IgD-negative memory B cell (primary cell): Measurements from ENCODE around the gene RHBDD1. TPM values are rescaled to one million over a fixed set of nuclear protein-coding genes. Genes with fewer than 3 reads are reported as not detected.
A peak's percentile ranks its signal among the peaks of the same experiment; 100 is the strongest.
"Not testable (repeated sequence)": the region's sequence is repeated elsewhere in the genome, so short reads cannot be mapped to it uniquely, and the experiment has no call there.

Experiments used
- H3K27ac Mint-ChIP-seq, 3 donors: one replicate each; pipeline ENCODE4 v1.8.0; 2020 to 2022; ENCODE audit warnings: mild to moderate bottlenecking in 3 of 3, mixed read lengths in 3 of 3, moderate library complexity in 1 of 3
- H3K27me3 Mint-ChIP-seq: one replicate; pipeline ENCODE4 v1.8.0; 2021; ENCODE audit warnings: mixed read lengths
- H3K36me3 Mint-ChIP-seq: one replicate; pipeline ENCODE4 v1.8.0; 2020; ENCODE audit warnings: mild to moderate bottlenecking, mixed read lengths
- H3K4me1 Mint-ChIP-seq, 3 donors: one replicate each; pipeline ENCODE4 v1.8.0; 2020 to 2022; ENCODE audit warnings: mixed read lengths in 3 of 3, mild to moderate bottlenecking in 1 of 3
- H3K4me3 Mint-ChIP-seq, 4 donors: one replicate each; pipeline ENCODE4 v1.8.0; 2020 to 2022; ENCODE audit warnings: mild to moderate bottlenecking in 4 of 4, mixed read lengths in 4 of 4, moderate library complexity in 3 of 4
- H3K9me3 Mint-ChIP-seq, 3 donors: one replicate each; pipeline ENCODE4 v1.8.0; 2020 to 2021; ENCODE audit warnings: mixed read lengths in 3 of 3, mild to moderate bottlenecking in 1 of 3
- polyA plus RNA-seq: library from polyadenylated mRNA; unstranded; fragments of 300-500 nt; fragmentation: Illumina TruSeq; gene quantifications from one replicate; pipeline ENCODE4 v1.2.3, GENCODE V29; 2021

Gene RHBDD1
- polyA plus RNA-seq, 1 donor from 2014 or later: 32.0 TPM

DNA sequence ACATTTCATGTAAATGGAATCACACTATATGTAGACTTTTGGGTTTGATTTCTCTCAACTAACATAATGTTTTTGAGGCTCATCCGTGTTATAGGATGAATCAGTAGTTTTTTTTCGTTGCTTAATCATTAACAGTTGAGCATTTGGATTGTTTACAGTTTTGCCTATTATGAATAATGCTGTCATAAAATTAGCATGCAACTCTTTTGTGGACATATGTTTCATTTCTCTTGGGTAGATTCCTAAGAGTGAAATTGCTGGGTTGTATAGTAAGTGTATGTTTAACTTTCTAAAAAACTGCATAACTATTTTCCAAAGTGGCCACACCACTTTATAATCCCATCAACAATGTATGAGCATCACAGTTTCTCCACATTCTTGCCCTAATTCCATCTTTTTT lies 7.7 kb upstream of the RHBDD1 start:
- Mint-ChIP-seq H3K4me1 (peaks cover 0 to 16% (median 0%) of the 10 kb centered on the region in 3 donors), H3K9me3 (peaks cover 0 to 4% (median 2%) of the 10 kb centered on the region in 3 donors), H3K27me3 (no peaks in the 10 kb centered on the region), H3K4me3 (no peak overlapping the region), H3K27ac (no peak overlapping the region), H3K36me3 (peaks cover 5% of the 10 kb centered on the region)

DNA sequence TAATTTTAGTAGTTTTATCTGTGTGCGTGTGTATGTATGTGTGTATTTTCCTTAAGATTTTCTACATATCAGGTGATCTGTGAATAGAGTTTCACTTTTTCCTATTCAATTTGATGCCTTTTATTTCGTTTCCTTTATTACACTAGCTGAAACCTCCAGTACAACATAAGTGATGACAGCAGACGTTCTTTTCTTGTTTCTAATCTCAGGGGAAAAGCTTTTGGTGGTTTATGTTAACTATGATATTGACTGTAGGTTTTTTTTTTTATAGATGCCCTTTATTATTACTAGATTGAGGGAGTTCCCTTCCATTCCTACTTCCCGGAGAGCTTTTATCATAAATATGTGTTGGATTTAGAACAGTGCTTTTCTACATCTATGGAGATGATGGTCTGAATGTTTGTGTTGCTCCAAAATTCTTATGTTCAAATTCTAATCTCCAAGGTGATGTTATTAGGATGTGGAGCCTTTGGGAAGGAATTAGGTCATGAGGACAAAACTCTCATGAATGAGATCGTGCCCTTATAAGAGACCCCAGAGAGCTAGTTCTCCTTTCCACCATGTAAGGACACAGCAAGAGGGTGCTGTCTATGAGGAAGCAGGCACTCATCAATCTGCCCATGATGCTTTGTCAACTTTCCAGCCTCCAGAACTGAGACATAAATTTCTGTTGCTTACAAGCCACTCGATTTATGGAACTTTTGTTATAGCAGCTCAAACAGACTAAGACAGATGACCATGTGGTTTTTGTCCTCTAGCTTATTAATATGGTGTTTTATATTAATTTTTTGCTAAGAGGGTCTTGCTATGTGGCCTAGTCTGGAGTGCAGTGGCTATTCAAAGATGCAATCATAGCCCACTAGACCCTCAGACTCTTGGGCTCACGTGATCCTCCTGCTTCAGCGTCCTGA lies 5.9 kb upstream of the RHBDD1 start:
- H3K27ac Mint-ChIP-seq: no peak overlapping the region
- no peaks in the 10 kb centered on the region for H3K9me3 Mint-ChIP-seq
- H3K27me3 Mint-ChIP-seq: no peaks in the 10 kb centered on the region
- no peak overlapping the region for H3K4me3 Mint-ChIP-seq
- H3K4me1 Mint-ChIP-seq: peaks cover 5 to 16% (median 8%) of the 10 kb centered on the region in 3 donors
- peaks cover 5% of the 10 kb centered on the region for H3K36me3 Mint-ChIP-seq

DNA sequence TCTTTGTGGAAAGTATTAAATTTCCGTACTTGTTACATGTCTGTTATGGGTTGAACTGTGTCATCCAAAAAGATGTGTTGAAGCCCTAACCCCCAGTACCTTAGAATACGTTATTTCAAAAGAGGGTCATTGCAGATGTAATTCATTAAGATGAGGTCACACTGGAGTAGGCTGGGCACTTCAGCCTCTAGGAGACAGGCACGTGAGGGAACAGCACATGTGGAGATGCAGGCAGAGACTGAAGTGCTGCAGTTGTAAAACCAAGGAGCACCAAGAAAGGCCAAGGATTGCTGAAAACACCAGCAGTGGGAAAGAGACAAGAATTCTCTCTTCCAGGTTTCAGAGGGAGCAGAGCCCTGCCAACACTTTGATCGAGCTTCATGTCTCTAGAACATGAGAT lies 4.6 kb upstream of the RHBDD1 start:
- peak overlapping the region in 2 of 4 donors; percentile 2 to 49 for H3K4me3 Mint-ChIP-seq
- no peak overlapping the region for H3K27ac Mint-ChIP-seq
- peaks cover 5 to 16% (median 13%) of the 10 kb centered on the region in 3 donors for H3K4me1 Mint-ChIP-seq
- no peaks in the 10 kb centered on the region for H3K27me3 Mint-ChIP-seq
- H3K36me3 Mint-ChIP-seq: peaks cover 5% of the 10 kb centered on the region
- H3K9me3 Mint-ChIP-seq: no peaks in the 10 kb centered on the region

DNA sequence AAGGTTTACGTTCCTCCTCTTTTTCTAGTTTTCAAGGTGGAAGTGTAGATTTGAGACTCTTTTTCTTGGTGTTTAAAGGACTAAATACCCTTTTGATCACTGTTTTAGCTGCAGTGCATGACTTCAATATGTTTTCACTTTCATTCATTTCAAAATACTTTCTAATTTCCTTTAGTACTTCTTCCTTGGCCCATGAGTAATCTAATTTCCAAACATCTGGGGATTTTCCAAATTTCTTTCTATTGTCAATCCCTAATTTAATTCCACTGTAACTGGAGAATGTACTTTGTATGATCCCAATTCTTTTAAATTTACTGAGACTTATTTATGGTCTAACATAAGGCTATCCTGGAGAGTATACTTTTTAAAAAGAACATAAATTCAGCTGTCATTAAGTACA lies 3.8 kb upstream of the RHBDD1 start:
- no peaks in the 10 kb centered on the region for H3K9me3 Mint-ChIP-seq
- H3K27ac Mint-ChIP-seq: no peak overlapping the region
- H3K27me3 Mint-ChIP-seq: no peaks in the 10 kb centered on the region
- no peak overlapping the region for H3K4me3 Mint-ChIP-seq
- H3K4me1 Mint-ChIP-seq: peaks cover 10 to 18% (median 16%) of the 10 kb centered on the region in 3 donors
- peaks cover 5% of the 10 kb centered on the region for H3K36me3 Mint-ChIP-seq

DNA sequence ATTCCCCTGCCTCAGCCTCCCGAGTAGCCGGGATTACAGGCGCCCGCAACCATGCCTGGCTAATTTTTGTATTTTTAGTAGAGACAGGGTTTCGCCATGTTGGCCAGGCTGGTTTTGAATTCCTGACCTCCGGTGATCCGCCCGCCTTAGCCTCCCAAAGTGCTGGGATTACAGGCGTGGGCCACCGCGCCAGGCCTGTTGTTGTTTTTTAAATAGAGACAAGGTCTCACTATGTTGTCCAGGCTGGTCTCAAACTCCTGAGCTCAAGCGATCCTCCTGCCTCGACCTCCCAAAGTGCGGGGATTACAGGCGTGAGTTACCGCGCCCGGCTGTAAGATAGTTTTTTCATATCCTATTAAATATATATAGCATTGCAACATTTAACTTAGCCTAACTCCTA lies 974 bp upstream of the RHBDD1 start:
- H3K9me3 Mint-ChIP-seq, H3K27me3 Mint-ChIP-seq, H3K36me3 Mint-ChIP-seq: not testable (repeated sequence)
- Mint-ChIP-seq H3K4me1 (peaks cover 32 to 33% (median 32%) of the 10 kb centered on the region in 3 donors), H3K27ac (peak overlapping the region; percentile 23 to 98 (median 96)), H3K4me3 (peak overlapping the region; percentile 68 to 98 (median 91))

DNA sequence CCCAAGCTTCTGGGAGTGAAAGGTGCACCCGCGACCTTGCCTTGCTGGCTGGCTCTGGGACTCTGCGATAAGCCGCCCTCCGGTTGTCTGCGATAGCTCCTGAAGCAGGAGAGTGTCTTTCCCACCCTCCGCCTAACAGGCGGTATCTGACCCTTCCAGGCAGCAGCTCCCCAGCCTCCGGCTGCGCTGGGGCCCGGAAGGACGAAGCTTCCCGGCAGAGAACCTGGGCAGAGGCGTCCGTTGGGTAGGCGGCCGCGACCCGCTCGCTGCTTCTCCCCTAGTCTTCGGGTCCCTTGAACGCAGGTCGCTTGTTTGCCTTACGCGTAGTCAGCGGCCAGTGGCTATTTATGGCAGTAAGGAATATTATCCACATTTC lies 446 bp upstream of the RHBDD1 start:
- peak overlapping the region; percentile 91 to 98 (median 94) for H3K4me3 Mint-ChIP-seq
- H3K4me1 Mint-ChIP-seq: peaks cover 37 to 39% (median 38%) of the 10 kb centered on the region in 3 donors
- no peaks in the 10 kb centered on the region for H3K27me3 Mint-ChIP-seq
- peaks cover 10% of the 10 kb centered on the region for H3K36me3 Mint-ChIP-seq
- H3K27ac Mint-ChIP-seq: peak overlapping the region; percentile 96 to 98 (median 98)
- H3K9me3 Mint-ChIP-seq: no peaks in the 10 kb centered on the region

DNA sequence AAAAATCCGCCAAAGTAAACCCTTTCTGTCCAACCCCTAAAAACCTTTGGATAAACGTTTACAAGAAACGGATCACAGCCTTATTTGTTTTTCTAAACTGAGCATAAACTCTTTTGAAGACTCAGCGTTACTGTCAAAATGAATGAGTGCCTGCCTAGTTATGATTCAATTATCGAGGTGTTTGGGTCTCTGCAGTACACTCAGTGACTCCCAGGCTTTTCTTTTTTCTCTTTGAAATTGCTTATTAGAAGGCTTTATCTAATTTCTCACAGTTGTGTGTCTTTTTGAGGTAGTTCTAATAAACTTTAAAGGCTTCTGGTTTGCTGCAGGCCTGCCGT lies 663 bp downstream of the RHBDD1 start:
- H3K36me3 Mint-ChIP-seq: peaks cover 10% of the 10 kb centered on the region
- peak overlapping the region; percentile 96 to 98 (median 98) for H3K27ac Mint-ChIP-seq
- peaks cover 35 to 41% (median 39%) of the 10 kb centered on the region in 3 donors for H3K4me1 Mint-ChIP-seq
- H3K9me3 Mint-ChIP-seq: no peaks in the 10 kb centered on the region
- H3K27me3 Mint-ChIP-seq: no peaks in the 10 kb centered on the region
- peak overlapping the region; percentile 91 to 98 (median 94) for H3K4me3 Mint-ChIP-seq

DNA sequence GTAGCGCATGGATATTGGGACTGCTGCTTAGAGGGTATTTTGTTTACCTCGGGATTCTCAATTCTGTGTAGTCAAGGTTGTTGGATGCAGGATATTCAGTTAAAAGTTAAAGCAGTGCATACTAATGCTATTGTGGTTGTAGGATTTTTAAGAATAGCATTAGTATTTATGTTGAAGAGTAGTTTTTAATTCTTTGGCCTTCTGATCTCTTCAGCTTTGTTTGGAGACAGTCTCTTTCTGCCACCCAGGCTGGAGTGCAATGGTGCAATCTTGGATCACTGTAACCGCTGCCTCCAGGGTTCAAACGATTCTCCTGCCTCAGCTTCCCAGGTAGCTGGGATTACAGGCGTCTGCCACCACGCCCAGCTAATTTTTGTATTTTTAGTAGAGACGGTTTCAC lies 1.5 kb downstream of the RHBDD1 start:
- Mint-ChIP-seq H3K4me3 (peak overlapping the region; percentile 91 to 98 (median 94)), H3K27ac (peak overlapping the region; percentile 96 to 98 (median 98)), H3K9me3 (peaks cover 0 to 2% (median 0%) of the 10 kb centered on the region in 3 donors), H3K27me3 (no peaks in the 10 kb centered on the region), H3K36me3 (peaks cover 6% of the 10 kb centered on the region), H3K4me1 (peaks cover 37 to 48% (median 41%) of the 10 kb centered on the region in 3 donors)

DNA sequence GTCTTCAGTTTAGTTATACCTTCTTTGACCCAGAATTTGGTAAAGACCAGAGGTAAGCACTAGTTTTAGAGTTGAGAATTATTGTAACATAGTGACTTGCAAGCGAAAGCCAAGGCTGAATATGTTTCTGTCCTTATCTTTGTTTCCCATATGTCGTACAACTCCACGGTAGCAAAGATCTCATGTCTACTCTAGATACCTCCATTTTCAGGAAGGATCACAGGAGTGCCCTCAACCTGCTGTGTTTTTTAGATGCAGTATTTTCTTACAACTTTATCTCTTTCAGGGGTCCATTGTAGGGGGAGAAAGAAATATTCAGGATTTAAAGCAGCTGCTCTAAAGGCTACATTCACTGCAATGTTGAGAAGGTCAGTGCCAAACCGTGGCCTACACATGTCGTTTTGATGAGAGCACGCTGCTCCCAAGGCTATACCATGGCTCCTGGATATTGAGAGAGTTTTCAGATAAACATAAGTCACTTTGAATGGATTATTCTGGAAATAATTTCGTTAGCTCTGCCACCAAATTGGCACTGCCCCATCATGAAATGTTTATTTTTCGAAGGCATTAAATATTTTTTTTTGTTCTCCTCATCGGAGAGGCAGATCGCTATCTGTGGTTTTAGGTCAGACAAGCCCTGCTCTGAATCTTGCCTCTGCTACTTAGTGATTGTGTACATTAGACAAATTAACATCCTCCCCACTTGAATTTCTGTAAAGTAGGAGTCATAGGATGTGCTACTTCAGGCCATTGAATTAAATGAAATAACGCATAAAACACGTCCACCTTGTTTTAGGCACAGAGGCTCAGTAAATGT lies 2.1 kb downstream of the RHBDD1 start:
- Mint-ChIP-seq H3K9me3 (peaks cover 0 to 2% (median 0%) of the 10 kb centered on the region in 3 donors), H3K4me3 (peak overlapping the region in 3 of 4 donors; percentile 45 to 97 (median 91)), H3K27ac (peak overlapping the region; percentile 96 to 98 (median 98)), H3K27me3 (no peaks in the 10 kb centered on the region), H3K36me3 (peaks cover 8% of the 10 kb centered on the region), H3K4me1 (peaks cover 43 to 55% (median 46%) of the 10 kb centered on the region in 3 donors)

DNA sequence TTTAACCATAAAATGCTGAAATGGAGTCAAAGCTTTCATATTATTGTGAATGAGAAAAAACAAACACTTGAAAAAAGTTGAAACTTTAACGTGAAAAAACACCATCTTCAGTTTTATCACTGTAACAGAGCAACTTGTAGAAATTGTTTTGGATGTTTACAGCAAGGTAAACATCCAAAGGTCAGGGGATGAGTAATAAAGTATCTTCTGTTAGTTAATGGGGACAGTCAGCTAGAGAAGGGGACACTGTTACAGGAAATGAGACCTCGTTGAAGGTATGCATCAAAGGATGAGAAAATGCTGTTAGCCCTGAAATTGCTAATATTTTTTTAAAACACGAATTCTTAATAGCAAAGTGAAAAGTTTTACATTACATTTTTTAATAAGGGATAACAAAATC lies 2.9 kb downstream of the RHBDD1 start:
- Mint-ChIP-seq H3K27me3 (no peaks in the 10 kb centered on the region), H3K27ac (peak overlapping the region; percentile 96 to 98 (median 98)), H3K4me1 (peaks cover 50 to 62% (median 54%) of the 10 kb centered on the region in 3 donors), H3K4me3 (peak overlapping the region in 3 of 4 donors; percentile 91 to 97 (median 94)), H3K9me3 (peaks cover 0 to 2% (median 0%) of the 10 kb centered on the region in 3 donors), H3K36me3 (peaks cover 9% of the 10 kb centered on the region)

DNA sequence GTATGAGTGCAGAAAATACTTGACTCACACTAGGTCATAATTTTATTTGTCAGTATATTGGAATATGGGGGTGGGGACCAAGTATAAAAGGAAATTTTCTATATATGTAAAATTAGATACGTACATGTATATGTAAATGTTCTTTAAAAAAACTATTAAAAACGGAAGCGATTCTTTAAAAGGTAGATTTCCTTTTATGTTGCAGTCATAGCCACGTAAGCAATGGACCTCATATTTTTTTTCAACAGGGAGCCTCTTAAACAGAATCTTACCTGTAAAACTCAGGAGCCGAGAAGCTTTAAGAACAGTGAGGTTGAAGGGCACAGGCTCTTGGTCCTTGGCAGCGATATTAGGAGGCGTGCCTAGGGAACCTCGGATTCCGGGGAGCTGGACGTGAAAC lies 3.3 kb downstream of the RHBDD1 start:
- H3K9me3 Mint-ChIP-seq: peaks cover 0 to 2% (median 0%) of the 10 kb centered on the region in 3 donors
- peak overlapping the region; percentile 96 to 98 (median 98) for H3K27ac Mint-ChIP-seq
- peaks cover 53 to 63% (median 55%) of the 10 kb centered on the region in 3 donors for H3K4me1 Mint-ChIP-seq
- no peaks in the 10 kb centered on the region for H3K27me3 Mint-ChIP-seq
- H3K4me3 Mint-ChIP-seq: peak overlapping the region; percentile 82 to 97 (median 92)
- peaks cover 9% of the 10 kb centered on the region for H3K36me3 Mint-ChIP-seq

DNA sequence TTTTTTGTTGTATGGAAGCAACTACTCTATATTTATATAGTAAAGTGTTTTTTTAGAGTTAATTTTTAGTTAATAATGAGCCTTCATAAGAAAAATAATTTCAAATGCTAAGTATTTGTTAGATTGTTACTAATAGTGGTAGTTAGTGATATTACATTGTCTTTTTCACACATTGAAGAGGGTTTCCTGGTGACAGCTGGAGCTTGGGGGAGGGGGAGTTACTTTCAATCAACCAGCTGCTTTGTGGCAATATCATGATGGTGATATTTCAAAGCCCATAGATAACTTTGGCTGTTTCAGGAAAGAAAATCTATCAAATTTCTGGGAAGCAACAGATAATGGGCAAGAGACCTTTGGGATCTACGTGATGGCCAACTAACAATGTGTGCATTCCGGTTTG lies 4.1 kb downstream of the RHBDD1 start:
- peak overlapping the region; percentile 82 to 97 (median 92) for H3K4me3 Mint-ChIP-seq
- peaks cover 9% of the 10 kb centered on the region for H3K36me3 Mint-ChIP-seq
- peaks cover 0 to 2% (median 0%) of the 10 kb centered on the region in 3 donors for H3K9me3 Mint-ChIP-seq
- H3K27ac Mint-ChIP-seq: peak overlapping the region; percentile 96 to 98 (median 98)
- H3K27me3 Mint-ChIP-seq: no peaks in the 10 kb centered on the region
- H3K4me1 Mint-ChIP-seq: peaks cover 50 to 65% (median 55%) of the 10 kb centered on the region in 3 donors

DNA sequence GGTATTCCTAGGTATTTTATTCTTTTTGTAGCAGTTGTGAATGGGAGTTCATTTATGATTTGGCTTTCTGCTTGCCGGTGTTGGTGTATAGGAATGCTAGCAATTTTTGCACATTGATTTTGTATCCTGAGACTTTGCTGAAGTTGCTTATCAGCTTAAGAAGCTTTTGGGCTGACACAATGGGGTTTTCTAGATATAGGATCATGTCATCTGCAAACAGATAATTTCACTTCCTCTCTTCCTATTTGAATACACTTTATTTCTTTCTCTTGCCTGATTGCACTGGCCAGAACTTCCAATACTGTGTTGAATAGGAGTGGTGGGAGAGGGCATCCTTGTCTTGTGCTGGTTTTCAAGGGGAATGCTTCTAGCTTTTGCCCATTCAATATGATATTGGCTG lies 7.1 kb downstream of the RHBDD1 start:
- not testable (repeated sequence) for H3K9me3 Mint-ChIP-seq, H3K27me3 Mint-ChIP-seq, H3K36me3 Mint-ChIP-seq
- Mint-ChIP-seq H3K4me3 (peak overlapping the region; percentile 39 to 82 (median 66)), H3K27ac (peak overlapping the region; percentile 71 to 95 (median 87)), H3K4me1 (peaks cover 47 to 64% (median 55%) of the 10 kb centered on the region in 3 donors)

DNA sequence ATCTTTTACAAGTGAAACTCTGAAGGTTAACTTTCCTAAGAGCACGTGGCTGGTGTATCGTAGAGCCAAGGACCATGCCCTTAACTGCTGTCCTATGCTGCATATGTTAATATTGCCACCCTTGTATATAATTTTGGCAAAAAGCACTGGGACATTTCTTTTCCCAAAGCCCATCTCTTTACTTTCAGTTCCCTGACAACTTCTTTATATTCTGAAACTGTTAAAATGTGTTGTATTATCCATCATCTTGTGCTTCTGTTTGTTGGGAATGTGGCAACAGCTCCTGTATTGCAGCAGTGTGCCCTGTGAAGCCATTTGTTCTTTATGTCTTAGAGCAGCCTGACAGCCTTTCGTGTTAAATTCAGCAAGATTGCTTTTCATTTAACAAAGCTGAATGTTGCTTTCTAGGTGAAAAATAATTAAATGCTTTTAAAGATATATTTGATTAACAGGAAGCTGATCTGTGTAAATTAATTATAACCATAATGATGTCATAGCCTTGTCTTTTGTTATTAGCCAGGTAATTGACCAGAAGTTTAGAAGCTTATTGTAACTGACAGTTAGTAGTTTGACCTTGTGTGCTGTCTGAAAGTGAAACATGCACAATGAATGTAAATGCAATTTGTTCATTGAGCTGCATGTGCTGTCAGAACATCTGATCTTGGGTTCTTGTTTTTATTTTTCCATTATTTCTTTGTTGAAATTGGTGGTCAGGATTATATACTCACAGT lies 9.7 kb downstream of the RHBDD1 start:
- H3K4me1 Mint-ChIP-seq: peaks cover 34 to 43% (median 38%) of the 10 kb centered on the region in 3 donors
- H3K9me3 Mint-ChIP-seq: peaks cover 0 to 2% (median 0%) of the 10 kb centered on the region in 3 donors
- H3K27me3 Mint-ChIP-seq: no peaks in the 10 kb centered on the region
- peaks cover 4% of the 10 kb centered on the region for H3K36me3 Mint-ChIP-seq
- H3K4me3 Mint-ChIP-seq: no peak overlapping the region
- H3K27ac Mint-ChIP-seq: no peak overlapping the region
